T-helper 1 cell (primary cell): Measurements from ENCODE around the gene SALL1.

Experiments
- DNase-seq, 5 donors: peaks; one replicate each; pipeline ENCODE4 v3.0.0-alpha.2; 2012 to 2020

The SALL1 gene

GRCh38 chr16:51107742-51108141 is 43.3 kb downstream of the SALL1 start:
- no peak for DNase-seq

- no peak for DNase-seq
Measured at GRCh38 chr16:51106535-51106934, 44.5 kb downstream of the SALL1 start.

GRCh38 chr16:51103590-51103989 is 47.5 kb downstream of the SALL1 start:
- DNase-seq = no peak

- DNase-seq = no peak
Measured at GRCh38 chr16:51097729-51098128, 53.3 kb downstream of the SALL1 start.

GRCh38 chr16:51095890-51096626 is 55.0 kb downstream of the SALL1 start:
- DNase-seq = no peak

GRCh38 chr16:51095084-51095881 is 55.8 kb downstream of the SALL1 start:
- no peak for DNase-seq

GRCh38 chr16:51093726-51094280 is 57.3 kb downstream of the SALL1 start:
- no peak for DNase-seq
